AG10803 (cell line): ENCODE data around the gene CCDC178.

ENCODE experiments used
- DNase-seq: peaks from one replicate; pipeline ENCODE4 v3.0.0; 2010; ENCODE audit warnings: low read depth
- H3K4me3 ChIP-seq: 2 replicates; pipeline ENCODE4 v1.5.1; 2011; ENCODE audit warnings: mild to moderate bottlenecking, low read length, control low read depth
- CTCF ChIP-seq: conservative IDR thresholded peaks from 2 replicates; pipeline ENCODE4 v1.5.1; 2011; ENCODE audit warnings: mild to moderate bottlenecking, low read length, control low read depth, inconsistent platforms

Gene CCDC178

GRCh38 chr18:33135951-33136660 is 304.4 kb downstream of the CCDC178 start:
- TF ChIP-seq CTCF, result no peak
- H3K4me3 ChIP-seq, result no peak overlapping the region
- DNase-seq, result no peak

GRCh38 chr18:33132657-33133056 is 307.9 kb downstream of the CCDC178 start:
- DNase-seq, result no peak
- no peak overlapping the region for H3K4me3 ChIP-seq
- TF ChIP-seq CTCF, result no peak

- no peak overlapping the region for H3K4me3 ChIP-seq
- DNase-seq, result no peak
- TF ChIP-seq CTCF, result no peak
These were observed 311.9 kb downstream of the CCDC178 start for GRCh38 chr18:33128581-33128980.

- TF ChIP-seq CTCF, result no peak
- H3K4me3 ChIP-seq, result no peak overlapping the region
- DNase-seq, result no peak
These were observed 316.5 kb downstream of the CCDC178 start for GRCh38 chr18:33123862-33124518.

- no peak for TF ChIP-seq CTCF
- DNase-seq, result no peak
- H3K4me3 ChIP-seq, result no peak overlapping the region
These were observed 324.1 kb downstream of the CCDC178 start for GRCh38 chr18:33116376-33116775.

GRCh38 chr18:33115917-33116316 is 324.6 kb downstream of the CCDC178 start:
- no peak for TF ChIP-seq CTCF
- H3K4me3 ChIP-seq, result no peak overlapping the region
- DNase-seq, result no peak

- no peak for TF ChIP-seq CTCF
- no peak overlapping the region for H3K4me3 ChIP-seq
- no peak for DNase-seq
These were observed 325.0 kb downstream of the CCDC178 start for GRCh38 chr18:33115476-33115875.
